PFSK-1 (cell line): ENCODE measurements around the gene TOP1.

ENCODE experiments used
- FOXP2 ChIP-seq: optimal IDR thresholded peaks from 2 replicates; pipeline ENCODE3; 2011; ENCODE audit warnings: borderline replicate concordance, control low read depth, inconsistent platforms; ENCODE audit not compliant: insufficient read depth; ENCODE audit errors: extremely low read length, extremely low read depth
- POLR2AphosphoS5 ChIP-seq: IDR thresholded peaks from 2 replicates; pipeline ENCODE4 v1.6.1; 2012; ENCODE audit warnings: low read depth, mild to moderate bottlenecking, control low read depth, low read length, moderate library complexity
- REST ChIP-seq, 2 experiments: IDR thresholded peaks; 2 replicates each; pipeline versions ENCODE4 v1.6.1 to v1.8.0; 2011 to 2012; ENCODE audit warnings: low read depth in 2 of 2, low read length in 2 of 2, control low read depth in 1 of 2, inconsistent platforms in 1 of 2, mild to moderate bottlenecking in 1 of 2, moderate library complexity in 1 of 2; ENCODE audit not compliant: insufficient read depth in 1 of 2
- SIN3A ChIP-seq: IDR thresholded peaks from 2 replicates; pipeline ENCODE4 v1.6.1; 2012; ENCODE audit warnings: mild to moderate bottlenecking, low read length, moderate library complexity, borderline replicate concordance; ENCODE audit not compliant: insufficient read depth
- TAF1 ChIP-seq: IDR thresholded peaks from 2 replicates; pipeline ENCODE4 v1.6.1; 2012; ENCODE audit warnings: low read length, control low read depth, borderline replicate concordance; ENCODE audit not compliant: insufficient read depth

TOP1 gene

GRCh38 chr20:41166201-41167117 is 137.8 kb downstream of the TOP1 start:
- no peak for TF ChIP-seq POLR2AphosphoS5
- TF ChIP-seq SIN3A: no peak
- TF ChIP-seq REST (IDR thresholded peaks at IDR 0.05; ENCODE audit: insufficient read depth in 1 of 2, low read depth in 2 of 2, low read length in 2 of 2): no peak

DNA sequence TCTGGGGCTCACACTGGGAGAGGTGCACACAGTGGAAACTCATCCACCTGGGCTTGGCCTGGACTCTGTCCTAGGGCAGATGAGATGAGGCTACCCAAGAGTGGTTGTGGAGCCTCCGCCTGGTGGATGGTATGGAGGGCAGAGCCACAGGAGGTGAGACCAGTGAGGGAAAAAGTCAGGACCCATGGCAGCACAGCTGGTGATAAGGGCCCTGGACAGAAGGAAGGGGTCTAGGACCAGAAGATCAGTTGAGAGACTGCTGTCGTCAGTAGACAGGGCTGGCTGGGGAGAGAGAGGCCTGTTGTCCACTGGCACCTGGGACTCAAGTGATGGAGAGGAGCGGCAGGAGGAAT is 138.5 kb downstream of the TOP1 start:
- no peak for TF ChIP-seq REST (IDR thresholded peaks at IDR 0.05; ENCODE audit: insufficient read depth in 1 of 2, low read depth in 2 of 2, low read length in 2 of 2)
- TF ChIP-seq TAF1: no peak

DNA sequence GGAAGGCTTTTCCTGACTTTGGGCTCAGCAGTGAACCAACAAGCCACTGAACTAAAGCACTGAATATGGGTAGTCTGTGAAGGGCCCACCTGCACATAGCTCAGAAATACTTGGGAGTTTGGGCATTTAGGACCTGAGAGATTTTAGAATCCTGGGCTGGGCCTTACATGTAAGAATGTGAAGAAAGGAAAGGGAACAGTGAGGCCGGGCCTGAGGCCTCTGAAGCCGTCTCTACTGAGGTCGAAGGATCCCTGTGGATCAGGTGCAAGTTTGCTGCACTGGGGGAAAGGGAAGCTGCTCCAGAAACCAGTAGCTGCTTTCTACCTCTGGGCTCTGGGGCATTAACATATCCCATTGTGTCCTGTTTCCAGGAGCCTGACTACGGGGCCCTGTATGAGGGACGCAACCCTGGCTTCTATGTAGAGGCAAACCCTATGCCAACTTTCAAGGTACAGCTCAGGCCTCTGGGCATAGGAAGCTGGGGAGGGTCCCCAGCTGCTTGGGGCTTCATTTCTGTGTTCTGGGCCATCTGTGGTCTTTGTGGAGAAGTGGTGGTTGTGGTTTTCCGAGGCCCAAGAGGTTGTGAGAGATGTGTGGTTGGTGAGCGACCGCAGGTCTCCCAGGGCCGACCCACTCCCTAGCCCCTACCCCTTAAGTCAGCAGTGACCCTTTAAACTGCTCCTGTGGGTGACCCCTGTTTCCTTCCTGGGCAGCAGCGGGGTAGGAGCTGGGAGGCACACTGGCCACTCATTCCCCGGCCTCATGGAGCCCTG is 139.0 kb downstream of the TOP1 start:
- TF ChIP-seq POLR2AphosphoS5: no peak
- no peak for TF ChIP-seq TAF1
- no peak for TF ChIP-seq REST (IDR thresholded peaks at IDR 0.05; ENCODE audit: insufficient read depth in 1 of 2, low read depth in 2 of 2, low read length in 2 of 2)
- no peak for TF ChIP-seq FOXP2
- TF ChIP-seq SIN3A: no peak

GRCh38 chr20:41168281-41169161 is 139.9 kb downstream of the TOP1 start:
- no peak for TF ChIP-seq FOXP2
- TF ChIP-seq REST (IDR thresholded peaks at IDR 0.05; ENCODE audit: insufficient read depth in 1 of 2, low read depth in 2 of 2, low read length in 2 of 2): no peak
